GM23338 (cell line): Measurements from ENCODE around the gene GLRA1. TPM values are rescaled to one million over a fixed set of nuclear protein-coding genes. Genes with fewer than 3 reads are reported as not detected.

Experiments used
- ATAC-seq: fragments of 200-7000 bp; cut with Tn5 transposase; 3 replicates; pipeline ENCODE4 v1.9.1; 2020
- DNase-seq: peaks from one replicate; pipeline ENCODE4 v3.0.0-alpha.2; 2015; ENCODE audit warnings: low spot score
- H2AFZ ChIP-seq: fragments of 200-600 bp; sonication (generic); 2 replicates; pipeline ENCODE4 v1.8.0; 2016; ENCODE audit warnings: antibody characterized with exemption, mild to moderate bottlenecking, moderate library complexity
- H3F3A ChIP-seq: fragments of 200-600 bp; sonication (generic); replicated peaks from 2 replicates; pipeline ENCODE4 v1.8.0; 2017; ENCODE audit warnings: antibody characterized with exemption, mixed run types, low read depth
- H3K27ac ChIP-seq: fragments of 200-600 bp; sonication (generic); 2 replicates; pipeline ENCODE4 v1.6.1; 2016; ENCODE audit warnings: low read depth
- H3K27me3 ChIP-seq: fragments of 200-600 bp; sonication (generic); 2 replicates; pipeline ENCODE4 v1.8.0; 2016; ENCODE audit warnings: mild to moderate bottlenecking, mixed run types, moderate library complexity; ENCODE audit not compliant: insufficient read depth
- H3K36me3 ChIP-seq: fragments of 200-600 bp; sonication (generic); 2 replicates; pipeline ENCODE4 v1.8.0; 2016; ENCODE audit warnings: mild to moderate bottlenecking; ENCODE audit not compliant: insufficient read depth
- H3K4me1 ChIP-seq: fragments of 200-600 bp; sonication (generic); 2 replicates; pipeline ENCODE4 v1.8.0; 2016; ENCODE audit warnings: mild to moderate bottlenecking, moderate library complexity; ENCODE audit not compliant: insufficient read depth
- H3K4me2 ChIP-seq: fragments of 200-600 bp; sonication (generic); 2 replicates; pipeline ENCODE4 v1.7.1; 2017; ENCODE audit warnings: mixed run types
- H3K4me3 ChIP-seq: fragments of 200-600 bp; sonication (generic); 2 replicates; pipeline ENCODE4 v1.6.1; 2016; ENCODE audit warnings: mixed run types
- H3K79me2 ChIP-seq: fragments of 200-600 bp; sonication (generic); replicated peaks from 2 replicates; pipeline ENCODE4 v1.8.0; 2017; ENCODE audit warnings: mild to moderate bottlenecking; ENCODE audit not compliant: insufficient read depth
- H3K9me2 ChIP-seq: fragments of 200-600 bp; sonication (generic); 2 replicates; pipeline ENCODE4 v1.8.0; 2017; ENCODE audit not compliant: insufficient read depth
- H4K20me1 ChIP-seq: fragments of 200-600 bp; sonication (generic); replicated peaks from 2 replicates; pipeline ENCODE4 v1.8.0; 2017; ENCODE audit warnings: mild to moderate bottlenecking; ENCODE audit not compliant: insufficient read depth
- H3K27ac Mint-ChIP-seq: 2 replicates; pipeline ENCODE4 v1.8.0; 2020; ENCODE audit warnings: inconsistent platforms, mild to moderate bottlenecking, moderate library complexity, mixed read lengths
- H3K27me3 Mint-ChIP-seq: 3 replicates; pipeline ENCODE4 v1.8.0; 2022; ENCODE audit warnings: low read depth, mild to moderate bottlenecking, moderate library complexity, mixed read lengths, inconsistent platforms; ENCODE audit not compliant: insufficient read depth, poor library complexity
- H3K36me3 Mint-ChIP-seq: 3 replicates; pipeline ENCODE4 v1.8.0; 2021; ENCODE audit warnings: low read depth, mild to moderate bottlenecking, inconsistent platforms, moderate library complexity, mixed read lengths
- H3K4me1 Mint-ChIP-seq: 3 replicates; pipeline ENCODE4 v1.8.0; 2020; ENCODE audit warnings: mild to moderate bottlenecking, inconsistent platforms, mixed read lengths
- H3K4me3 Mint-ChIP-seq: 3 replicates; pipeline ENCODE4 v1.8.0; 2021; ENCODE audit warnings: moderate library complexity, mild to moderate bottlenecking, inconsistent platforms, mixed read lengths
- H3K9me3 Mint-ChIP-seq: 3 replicates; pipeline ENCODE4 v1.8.0; 2020; ENCODE audit warnings: moderate library complexity, mild to moderate bottlenecking, inconsistent platforms, mixed read lengths
- CREB1 ChIP-seq: fragments of 250-450 bp; sonication (Bioruptor Pico); IDR thresholded peaks from 2 replicates; pipeline ENCODE4 v1.5.0; 2020; ENCODE audit warnings: low read depth, mild to moderate bottlenecking, moderate library complexity
- CTCF ChIP-seq, 2 experiments: fragments of 200-600 bp in 1 of 2; sonication (generic) in 1 of 2; conservative IDR thresholded peaks; 2 replicates each; pipeline versions ENCODE4 v1.5.1 to v1.6.1; 2016 to 2017; ENCODE audit warnings: antibody characterized with exemption in 2 of 2, low read depth in 2 of 2, mild to moderate bottlenecking in 2 of 2, moderate library complexity in 1 of 2
- ETS1 ChIP-seq: IDR thresholded peaks from 2 replicates; pipeline ENCODE4 v1.6.1; 2016; ENCODE audit warnings: antibody characterized with exemption
- EZH2 ChIP-seq: fragments of 200-600 bp; sonication (generic); IDR thresholded peaks from one replicate; pipeline ENCODE4 v1.8.0; 2017; ENCODE audit warnings: antibody characterized with exemption, mild to moderate bottlenecking, low read depth; ENCODE audit not compliant: unreplicated experiment
- EZH2phosphoT487 ChIP-seq: fragments of 200-600 bp; sonication (generic); IDR thresholded peaks from one replicate; pipeline ENCODE4 v1.8.1; 2018; ENCODE audit warnings: antibody characterized with exemption; ENCODE audit not compliant: unreplicated experiment
- JUNB ChIP-seq: IDR thresholded peaks from one replicate; pipeline ENCODE4 v1.6.1; 2016; ENCODE audit warnings: antibody characterized with exemption; ENCODE audit not compliant: unreplicated experiment
- NANOG ChIP-seq: IDR thresholded peaks from 2 replicates; pipeline ENCODE4 v1.6.1; 2016; ENCODE audit warnings: antibody characterized with exemption, borderline replicate concordance
- POLR2AphosphoS5 ChIP-seq: IDR thresholded peaks from 2 replicates; pipeline ENCODE4 v1.6.1; 2016; ENCODE audit warnings: antibody characterized with exemption, low read depth
- REST ChIP-seq: IDR thresholded peaks from one replicate; pipeline ENCODE4 v1.6.1; 2018; ENCODE audit warnings: antibody characterized with exemption; ENCODE audit not compliant: unreplicated experiment
- STAT1 ChIP-seq: IDR thresholded peaks from one replicate; pipeline ENCODE4 v1.6.1; 2016; ENCODE audit warnings: antibody characterized with exemption; ENCODE audit not compliant: unreplicated experiment
- ZNF114 ChIP-seq: fragments of 250-450 bp; sonication (Bioruptor Pico); IDR thresholded peaks from 2 replicates; pipeline ENCODE4 v1.5.0; 2020; ENCODE audit warnings: mild to moderate bottlenecking, moderate library complexity
- ZNF331 ChIP-seq: fragments of 250-450 bp; sonication (Bioruptor Pico); IDR thresholded peaks from 2 replicates; pipeline ENCODE4 v1.5.0; 2020; ENCODE audit warnings: low read depth, mild to moderate bottlenecking, moderate library complexity
- ZNF462 ChIP-seq: fragments of 250-450 bp; sonication (Bioruptor Pico); IDR thresholded peaks from 2 replicates; pipeline ENCODE4 v1.5.0; 2020; ENCODE audit warnings: mild to moderate bottlenecking, moderate library complexity
- polyA plus RNA-seq: library from polyadenylated mRNA; unstranded; fragments of >200 nt; fragmentation: Nextera tagmentation; extraction: Ambion mirVana; gene quantifications from 2 replicates; pipeline ENCODE4 v1.2.1, GENCODE V29; 2016
- total RNA-seq: library from RNA; depleted of rRNA; stranded (reverse); fragments of >200 nt; shearing (Covaris generic); gene quantifications from 2 replicates; pipeline ENCODE4 v1.2.3, GENCODE V29; 2014

Gene GLRA1
- total and polyA plus RNA-seq, 2 experiments from 2014 or later: not detected

GRCh38 chr5:151964471-151964870 lies 39.8 kb upstream of the GLRA1 start:
- no peak overlapping the region for H3K27ac ChIP-seq
- peaks cover 4% of the 10 kb centered on the region for H3K27me3 Mint-ChIP-seq

More at GRCh38 chr5:151964471-151964870, 39.8 kb upstream of the GLRA1 start:
- Histone ChIP-seq H3K79me2 (no peaks in the 10 kb centered on the region), H3K27me3 (no peaks in the 10 kb centered on the region), H3K4me1 (no peaks in the 10 kb centered on the region; the same call in 1 of the 2 replicates), H3K36me3 (no peaks in the 10 kb centered on the region; the same call in 1 of the 2 replicates), H3K9me2 (no peaks in the 10 kb centered on the region), H3K4me2 (no peak overlapping the region), H3F3A (no peaks in the 10 kb centered on the region), H2AFZ (0 out of 2 replicates have a peak overlapping the region, but pooled peaks have one; percentile 47), H4K20me1 (no peaks in the 10 kb centered on the region), H3K4me3 (no peak overlapping the region)
- DNase-seq: no peak
- Mint-ChIP-seq H3K4me3 (no peak overlapping the region), H3K36me3 (no peaks in the 10 kb centered on the region), H3K27ac (no peak overlapping the region), H3K4me1 (peaks cover 18% of the 10 kb centered on the region), H3K9me3 (no peaks in the 10 kb centered on the region)
- no peak for TF ChIP-seq NANOG
- no peak for TF ChIP-seq CTCF (conservative IDR thresholded peaks at IDR 0.05; ENCODE audit: low read depth in 2 of 2)
- TF ChIP-seq EZH2phosphoT487: no peak
- TF ChIP-seq ZNF331 (CRISPR knock-in tag): no peak
- no peak for TF ChIP-seq JUNB
- no peak for TF ChIP-seq EZH2
- no peak for TF ChIP-seq ZNF114 (CRISPR knock-in tag)
- TF ChIP-seq STAT1: no peak
- no peak for TF ChIP-seq REST
- TF ChIP-seq POLR2AphosphoS5: no peak
- no peak for TF ChIP-seq CREB1 (CRISPR knock-in tag)
- no peak for TF ChIP-seq ZNF462 (CRISPR knock-in tag)
- TF ChIP-seq ETS1: no peak
- no peak; the same call in 2 of the 3 replicates for ATAC-seq
